GM19193 (cell line): ENCODE results near the gene BAZ1A.
A peak's percentile ranks its signal among the peaks of the same experiment; 100 is the strongest.

Experiments
- POLR2A ChIP-seq: IDR thresholded peaks from 4 replicates; pipeline ENCODE4 v1.6.1; 2011; ENCODE audit not compliant: insufficient read depth, insufficient read length; ENCODE audit errors: extremely low read depth

Gene BAZ1A

DNA sequence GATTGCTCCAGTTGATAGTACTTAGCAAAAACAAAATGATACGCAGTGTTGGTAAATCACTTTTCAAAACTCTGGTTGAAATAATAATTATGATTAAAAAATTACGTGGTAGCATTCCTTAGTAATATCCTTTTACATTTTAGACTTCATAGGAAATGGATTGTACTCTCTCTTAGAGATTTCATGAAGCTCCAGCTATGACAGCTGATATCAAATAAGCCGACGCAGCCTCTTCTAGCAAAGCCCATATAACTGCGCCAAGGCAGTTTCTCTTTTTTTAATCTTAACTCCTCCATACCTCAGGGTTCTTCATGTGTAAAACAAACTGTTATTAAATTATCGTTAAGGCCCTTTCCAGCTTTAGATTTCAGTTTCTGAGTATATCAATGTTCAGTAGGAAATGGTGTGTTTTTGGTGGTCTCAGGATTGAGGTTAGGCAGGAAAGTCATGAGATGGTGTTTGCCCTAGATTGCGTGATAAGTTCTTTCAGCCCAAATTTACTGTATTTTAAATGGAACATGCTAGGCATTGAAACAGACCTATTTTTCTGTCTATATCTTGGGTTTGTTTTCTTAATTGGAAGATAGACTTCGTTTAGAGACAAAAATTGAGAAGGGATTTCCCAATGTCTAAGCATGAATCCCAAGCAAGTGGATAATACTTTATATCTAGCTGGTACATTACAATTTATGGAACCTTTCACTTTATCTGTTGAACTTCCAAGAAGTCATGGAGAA lies 159.9 kb downstream of the BAZ1A start:
- no peak for TF ChIP-seq POLR2A

DNA sequence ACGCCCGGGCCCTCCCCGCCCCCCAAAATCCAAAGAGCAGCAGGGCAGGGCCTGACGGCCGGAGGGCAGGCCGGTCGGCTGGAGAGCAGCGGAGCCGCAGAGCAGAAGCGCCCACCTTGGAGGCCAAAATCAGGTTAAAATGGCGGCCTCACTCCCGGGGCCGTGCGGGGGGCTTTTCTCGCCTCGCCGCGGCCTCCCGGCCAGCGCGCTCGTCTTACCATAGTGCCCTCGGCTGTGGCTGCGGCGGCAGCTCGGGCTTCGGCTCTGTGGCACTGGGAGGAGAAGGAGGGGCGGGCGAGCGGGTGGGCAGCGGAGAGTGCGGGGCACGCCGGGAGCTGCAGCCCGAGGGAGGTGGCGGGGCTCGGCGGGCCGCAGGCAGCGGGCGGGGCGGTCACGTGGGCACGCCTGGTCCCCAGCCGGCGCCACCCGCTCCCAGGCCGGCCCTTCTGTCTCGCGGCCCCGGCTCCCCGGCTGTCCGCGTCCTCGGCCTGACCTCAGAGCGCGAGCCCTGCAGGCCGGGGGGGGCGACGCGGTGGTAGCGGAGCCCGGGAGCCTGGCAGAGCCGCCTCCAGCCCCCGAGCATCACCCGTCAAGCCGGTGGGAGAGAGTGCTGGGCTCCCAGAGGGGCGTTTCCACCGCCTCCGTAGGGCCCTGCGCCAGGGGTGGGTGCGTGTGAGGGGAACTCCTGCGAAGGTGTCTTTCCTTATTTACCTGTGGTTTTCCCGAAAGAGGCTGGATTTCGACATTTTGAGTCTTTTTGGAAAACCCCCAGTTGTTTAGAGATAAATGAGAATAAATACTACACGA lies 160.6 kb downstream of the BAZ1A start, which contains the start of gene CFL2:
Gene CFL2 (minus strand): TSS at position 274 of the 807 bp plus-strand sequence. CDS start 53 bp downstream, at position 221.
- peak; percentile 62 for TF ChIP-seq POLR2A

DNA sequence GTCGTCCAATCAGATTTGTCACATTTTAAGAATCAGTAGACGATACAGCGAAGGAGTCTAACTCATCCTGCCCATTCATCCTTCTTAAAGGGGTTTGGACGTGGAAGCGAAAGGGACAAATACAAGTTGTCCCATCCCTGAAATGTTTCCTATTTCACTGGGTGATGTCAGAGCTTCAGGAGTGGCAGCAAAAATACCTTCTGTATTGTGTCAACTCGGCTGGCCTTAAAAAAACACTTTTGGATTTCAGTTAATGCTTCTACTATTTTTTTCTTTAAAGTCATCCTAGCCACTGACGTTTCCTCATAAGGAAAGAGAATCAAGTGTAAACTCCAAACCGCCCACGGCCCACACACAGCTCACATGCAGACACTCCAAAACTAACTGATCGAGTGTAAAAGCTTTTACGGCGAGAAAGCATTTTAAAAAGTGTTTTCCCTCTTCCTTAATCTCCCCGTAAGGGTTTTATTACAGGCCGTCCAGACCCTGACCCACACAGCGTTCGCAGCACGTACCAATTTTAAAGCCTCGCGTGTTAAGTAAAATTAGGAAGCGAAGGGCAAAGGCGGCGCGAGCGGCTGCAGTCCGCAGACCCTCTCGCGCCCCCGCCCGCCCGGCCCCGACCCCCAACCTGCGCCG lies 161.4 kb downstream of the BAZ1A start:
- TF ChIP-seq POLR2A: no peak

DNA sequence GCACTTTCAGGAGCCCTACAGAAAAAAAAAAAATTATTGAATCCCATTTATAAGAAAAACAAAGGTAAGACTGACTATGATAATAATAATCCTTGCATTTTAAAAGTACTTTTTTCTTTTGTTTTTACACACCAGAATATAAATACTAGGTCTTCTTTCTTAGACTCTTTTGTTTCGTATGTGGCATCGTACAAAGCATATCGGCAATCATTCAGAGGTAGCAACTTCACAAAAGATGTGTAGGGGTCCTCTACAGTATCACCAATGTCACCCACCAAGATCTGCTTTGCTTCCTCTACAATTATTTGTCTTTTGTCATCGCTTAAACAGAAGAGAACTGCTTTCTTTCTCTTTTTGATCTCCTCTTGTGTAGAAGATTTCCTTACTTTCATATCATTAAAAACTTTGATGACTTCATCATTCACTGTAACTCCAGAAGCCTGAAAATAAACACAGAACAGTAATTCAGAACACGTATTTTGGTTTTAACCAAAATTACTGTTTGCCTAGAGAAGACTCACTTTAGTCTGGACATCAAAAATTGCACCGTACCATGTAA lies 162.0 kb downstream of the BAZ1A start:
- no peak for TF ChIP-seq POLR2A

DNA sequence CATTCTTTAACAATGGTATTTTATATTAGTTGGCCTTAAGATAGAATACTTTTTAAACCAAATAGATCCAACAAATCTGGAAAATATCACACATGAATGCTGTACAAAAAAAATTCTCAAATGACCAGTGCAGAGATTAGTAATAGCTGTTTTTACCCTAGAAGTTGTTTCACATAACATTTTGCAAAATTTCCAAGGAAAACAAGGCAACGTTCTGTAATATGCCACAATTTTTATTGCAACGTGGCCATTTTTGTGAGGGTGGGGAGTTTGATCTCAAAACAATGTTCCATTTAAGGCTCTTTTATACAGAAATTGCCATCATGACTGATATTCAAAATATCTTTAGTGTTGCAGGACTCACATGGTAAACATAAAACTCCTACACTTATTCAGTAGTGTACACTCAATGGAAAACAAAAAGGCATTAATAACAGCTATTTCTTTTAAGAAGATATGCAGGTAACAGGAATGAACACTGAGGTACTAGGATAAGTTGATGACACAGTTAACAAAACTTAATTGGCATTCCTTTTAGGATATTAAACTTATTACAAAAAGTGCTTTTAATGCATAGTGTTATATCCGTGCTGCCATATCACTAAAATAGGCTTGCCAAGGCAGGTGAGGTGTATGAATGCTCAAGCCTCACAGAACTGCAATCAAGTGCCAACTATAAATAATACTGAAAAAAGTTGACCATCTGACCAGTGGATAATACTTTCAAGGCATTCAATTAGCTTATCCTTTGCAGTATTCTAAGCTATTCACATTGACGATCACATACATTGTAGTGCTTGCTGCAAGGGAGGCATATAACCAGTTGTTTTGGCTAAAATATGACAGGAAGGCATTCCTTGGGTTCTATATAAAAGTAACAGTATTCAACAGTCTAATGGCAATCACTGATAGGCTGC lies 163.1 kb downstream of the BAZ1A start:
- TF ChIP-seq POLR2A: no peak

DNA sequence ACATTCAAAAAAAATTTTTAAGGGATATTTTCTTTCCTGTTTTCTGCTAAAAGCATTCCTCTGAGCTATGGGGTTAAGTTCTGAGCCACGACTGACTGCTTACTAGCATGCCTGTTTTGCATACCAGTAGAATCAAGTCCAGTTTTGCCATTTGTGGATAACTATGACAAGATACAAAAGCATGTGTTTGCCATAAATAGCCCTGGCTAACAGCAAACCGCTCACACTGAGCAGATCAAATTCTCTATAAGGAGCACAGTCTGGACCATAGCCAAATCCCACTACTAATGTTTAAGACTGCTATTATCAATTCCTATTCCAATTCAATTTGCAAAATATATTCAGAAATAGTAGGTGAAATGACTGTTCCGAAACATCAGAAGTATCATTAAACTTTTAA lies 164.0 kb downstream of the BAZ1A start:
- no peak for TF ChIP-seq POLR2A

DNA sequence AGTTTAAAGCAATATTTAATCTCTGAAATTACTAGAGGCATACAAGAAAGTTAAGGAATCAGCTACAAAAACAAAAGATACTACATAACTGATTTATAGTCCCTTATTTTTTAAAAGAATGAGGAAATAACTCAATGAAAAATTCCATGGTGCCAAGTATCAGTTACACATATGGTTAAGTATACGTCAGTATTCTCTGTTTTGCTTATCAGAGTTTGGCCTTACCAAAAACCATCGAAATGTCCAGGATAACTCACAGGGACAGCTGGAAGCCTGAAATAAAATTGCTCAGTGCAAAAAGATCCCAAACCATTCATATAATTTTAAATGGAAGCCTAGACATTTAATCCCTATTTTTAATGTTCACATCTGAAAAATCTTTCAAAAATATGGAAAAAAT lies 164.4 kb downstream of the BAZ1A start:
- no peak for TF ChIP-seq POLR2A

DNA sequence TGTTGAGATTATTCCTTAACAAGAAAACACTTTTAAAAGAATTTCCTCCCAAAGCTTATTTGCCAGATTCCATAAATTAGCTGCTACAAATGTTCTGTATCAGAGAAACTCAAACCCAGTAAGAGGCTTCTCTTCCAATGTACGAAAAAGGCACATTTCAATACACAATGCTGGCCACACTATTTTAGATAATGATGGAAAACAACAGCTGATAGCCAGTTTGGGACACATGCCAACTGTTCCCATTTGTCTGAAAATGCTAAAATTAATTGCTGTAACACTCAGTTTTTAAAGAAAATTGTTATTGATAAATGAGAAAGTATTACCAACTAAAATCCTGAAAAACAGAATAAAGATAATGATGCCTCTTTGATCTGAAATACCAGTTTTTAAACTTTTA lies 165.2 kb downstream of the BAZ1A start:
- no peak for TF ChIP-seq POLR2A

DNA sequence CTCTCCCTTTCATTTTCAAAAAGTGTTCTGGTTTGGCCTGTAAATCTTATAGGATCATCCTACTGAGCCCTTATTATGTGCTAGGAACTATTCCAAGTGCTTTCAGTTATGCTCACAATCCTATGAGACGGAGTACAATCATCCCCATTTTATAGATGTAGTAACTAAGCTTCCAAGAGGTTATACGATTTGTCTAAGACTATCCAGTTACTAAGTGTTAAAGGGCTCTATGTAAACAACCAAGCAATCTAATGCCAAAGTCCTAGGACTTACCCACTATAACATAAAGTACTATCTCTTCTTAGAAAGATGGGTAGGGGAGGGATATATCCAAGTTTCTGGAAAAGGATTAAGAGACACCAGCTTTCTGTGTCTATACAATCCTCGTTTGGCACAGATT lies 167.4 kb downstream of the BAZ1A start:
- no peak for TF ChIP-seq POLR2A
